K562 (cell line): ENCODE results near the gene ITPRIP. TPM values are rescaled to one million over a fixed set of nuclear protein-coding genes. Genes with fewer than 3 reads are reported as not detected.

Experiments
- BDP1 ChIP-seq: IDR thresholded peaks from 3 replicates; pipeline ENCODE4 v1.6.1; 2011; ENCODE audit not compliant: insufficient read length, insufficient read depth
- BRD4 ChIP-seq: fragments of 200-600 bp; sonication (generic); IDR thresholded peaks from 2 replicates; pipeline ENCODE4 v1.6.1; 2017; ENCODE audit warnings: inconsistent platforms
- E2F1 ChIP-seq: sonication (generic); formaldehyde crosslinking; IDR thresholded peaks from 2 replicates; pipeline ENCODE4 v1.8.1; 2023; ENCODE audit warnings: mild to moderate bottlenecking, missing genetic modification reagents, moderate library complexity
- FOXA1 ChIP-seq: fragments of 450-650 bp; IDR thresholded peaks from 2 replicates; pipeline ENCODE4 v1.6.1; 2016; ENCODE audit warnings: mild to moderate bottlenecking, borderline replicate concordance
- HNRNPK ChIP-seq: fragments of 200-400 bp; formaldehyde crosslinking; IDR thresholded peaks from one replicate; pipeline ENCODE4 v1.6.1; 2018; ENCODE audit warnings: mild to moderate bottlenecking, low read depth, low read length; ENCODE audit not compliant: poor library complexity, severe bottlenecking
- PHF21A ChIP-seq: fragments of 450-650 bp; IDR thresholded peaks from 2 replicates; pipeline ENCODE4 v1.6.1; 2017; ENCODE audit warnings: low read depth, borderline replicate concordance
- RNF2 ChIP-seq: sonication (generic); IDR thresholded peaks from 2 replicates; pipeline ENCODE4 v1.6.1; 2016
- SMAD3 ChIP-seq: fragments of 450-650 bp; formaldehyde crosslinking; conservative IDR thresholded peaks from 2 replicates; pipeline ENCODE4 v1.4.0; 2020; ENCODE audit warnings: mild to moderate bottlenecking
- SP1 ChIP-seq: sonication (generic); formaldehyde crosslinking; IDR thresholded peaks from 2 replicates; pipeline ENCODE4 v1.8.1; 2022; ENCODE audit warnings: mild to moderate bottlenecking, missing genetic modification reagents
- YBX1 ChIP-seq: fragments of 450-650 bp; IDR thresholded peaks from 2 replicates; pipeline ENCODE4 v1.7.1; 2016; ENCODE audit warnings: mild to moderate bottlenecking
- ZKSCAN8 ChIP-seq: fragments of 200-800 bp; sonication (Bioruptor generic); IDR thresholded peaks from 2 replicates; pipeline ENCODE4 v1.6.1; 2016; ENCODE audit warnings: missing genetic modification characterization, missing compliant biosample characterization
- ZNF280B ChIP-seq: fragments of 250-450 bp; sonication (Bioruptor Pico); IDR thresholded peaks from 2 replicates; pipeline ENCODE4 v1.5.1; 2021; ENCODE audit warnings: mild to moderate bottlenecking
- ZNF282 ChIP-seq: sonication (generic); formaldehyde crosslinking; IDR thresholded peaks from 2 replicates; pipeline ENCODE4 v1.8.1; 2023; ENCODE audit warnings: missing genetic modification reagents
- polyA plus RNA-seq, 8 experiments: library from polyadenylated mRNA; depleted of rRNA in 4 of 8; stranded (reverse) in 5 of 8; unstranded in 3 of 8; fragments of >200 nt; fragmentation: Nextera tagmentation in 2 of 8; fragmentation: Illumina TruSeq in 1 of 8; extraction: Ambion mirVana in 2 of 8; extraction: Trizol in 1 of 8; gene quantifications; 2 replicates each; pipeline versions ENCODE4 v1.2.1 to v1.2.3, GENCODE V29; 2011 to 2014; ENCODE audit warnings: inconsistent platforms in 1 of 8, missing spikeins in 1 of 8
- total RNA-seq, 7 experiments: library from RNA; depleted of rRNA in 6 of 7; stranded (reverse); fragments of >200 nt in 6 of 7; fragmentation: Illumina TruSeq in 2 of 7; extraction: Trizol in 2 of 7; gene quantifications; 2 replicates each; pipeline versions ENCODE4 v1.2.1 to v1.2.3, GENCODE V29; 2011 to 2021; ENCODE audit warnings: low replicate concordance in 1 of 7
- TF ChIP-seq, protein P1 (sequence below): fragments of 250-450 bp; sonication (Bioruptor Pico); IDR thresholded peaks from 2 replicates; pipeline ENCODE4 v1.4.0; 2020; ENCODE audit warnings: mild to moderate bottlenecking, moderate library complexity

Gene ITPRIP
- total and polyA plus RNA-seq, 9 of the 15 experiments (the other 6 are each of a cell fraction or from before 2014, with no cell fraction given) = 4.4 to 28.5 (median 10.9) TPM

- TF ChIP-seq SP1 (CRISPR knock-in tag) (peak; percentile 59; the same call in 1 of the 2 replicates), PHF21A (no peak), BRD4 (no peak), ZNF280B (CRISPR knock-in tag) (no peak), YBX1 (no peak), ZKSCAN8 (CRISPR knock-in tag) (no peak), E2F1 (CRISPR knock-in tag) (0 out of 2 replicates have a peak, but pooled peaks have one; percentile 45), FOXA1 (no peak), BDP1 (no peak), ZNF282 (CRISPR knock-in tag) (no peak), HNRNPK (no peak), RNF2 (no peak), SMAD3 (CRISPR knock-in tag) (no peak)
- TF ChIP-seq, protein P1, sequence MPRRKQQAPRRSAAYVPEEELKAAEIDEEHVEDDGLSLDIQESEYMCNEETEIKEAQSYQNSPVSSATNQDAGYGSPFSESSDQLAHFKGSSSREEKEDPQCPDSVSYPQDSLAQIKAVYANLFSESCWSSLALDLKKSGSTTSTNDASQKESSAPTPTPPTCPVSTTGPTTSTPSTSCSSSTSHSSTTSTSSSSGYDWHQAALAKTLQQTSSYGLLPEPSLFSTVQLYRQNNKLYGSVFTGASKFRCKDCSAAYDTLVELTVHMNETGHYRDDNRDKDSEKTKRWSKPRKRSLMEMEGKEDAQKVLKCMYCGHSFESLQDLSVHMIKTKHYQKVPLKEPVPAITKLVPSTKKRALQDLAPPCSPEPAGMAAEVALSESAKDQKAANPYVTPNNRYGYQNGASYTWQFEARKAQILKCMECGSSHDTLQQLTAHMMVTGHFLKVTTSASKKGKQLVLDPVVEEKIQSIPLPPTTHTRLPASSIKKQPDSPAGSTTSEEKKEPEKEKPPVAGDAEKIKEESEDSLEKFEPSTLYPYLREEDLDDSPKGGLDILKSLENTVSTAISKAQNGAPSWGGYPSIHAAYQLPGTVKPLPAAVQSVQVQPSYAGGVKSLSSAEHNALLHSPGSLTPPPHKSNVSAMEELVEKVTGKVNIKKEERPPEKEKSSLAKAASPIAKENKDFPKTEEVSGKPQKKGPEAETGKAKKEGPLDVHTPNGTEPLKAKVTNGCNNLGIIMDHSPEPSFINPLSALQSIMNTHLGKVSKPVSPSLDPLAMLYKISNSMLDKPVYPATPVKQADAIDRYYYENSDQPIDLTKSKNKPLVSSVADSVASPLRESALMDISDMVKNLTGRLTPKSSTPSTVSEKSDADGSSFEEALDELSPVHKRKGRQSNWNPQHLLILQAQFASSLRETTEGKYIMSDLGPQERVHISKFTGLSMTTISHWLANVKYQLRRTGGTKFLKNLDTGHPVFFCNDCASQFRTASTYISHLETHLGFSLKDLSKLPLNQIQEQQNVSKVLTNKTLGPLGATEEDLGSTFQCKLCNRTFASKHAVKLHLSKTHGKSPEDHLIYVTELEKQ (CRISPR knock-in tag) = no peak
These were observed at the start of gene ITPRIP (continued) for GRCh38 chr10:104337985-104338735.
